22Rv1 (cell line): Measurements from ENCODE around the gene MAP6.

Experiments used
- ZFX ChIP-seq: fragments of 450-650 bp; IDR thresholded peaks from 2 replicates; pipeline ENCODE4 v1.6.1; 2017; ENCODE audit warnings: antibody characterized with exemption, borderline replicate concordance
- TF ChIP-seq, protein P1 (sequence below): fragments of 450-650 bp; IDR thresholded peaks from 2 replicates; pipeline ENCODE4 v1.5.1; 2017; ENCODE audit warnings: mild to moderate bottlenecking

DNA sequence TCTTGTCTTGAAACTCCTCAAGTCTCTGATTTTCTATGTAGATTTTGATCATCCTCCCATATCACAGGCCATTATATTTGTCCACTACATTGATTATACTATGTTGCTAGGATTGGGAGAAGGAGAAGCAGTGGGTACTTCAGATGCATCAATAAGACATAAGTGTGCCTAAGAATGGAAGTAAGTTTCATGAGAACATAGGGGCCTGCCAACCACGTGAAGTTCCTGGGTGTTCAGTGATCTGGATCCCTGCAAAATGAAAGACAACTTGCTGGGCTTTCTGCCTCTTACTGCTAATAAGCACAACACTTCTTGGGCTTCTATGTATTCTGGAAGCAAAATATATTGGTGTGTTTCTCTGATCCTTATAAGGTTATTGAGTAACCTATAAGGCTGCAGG lies 89.0 kb downstream of the MAP6 start:
- TF ChIP-seq, protein P1, sequence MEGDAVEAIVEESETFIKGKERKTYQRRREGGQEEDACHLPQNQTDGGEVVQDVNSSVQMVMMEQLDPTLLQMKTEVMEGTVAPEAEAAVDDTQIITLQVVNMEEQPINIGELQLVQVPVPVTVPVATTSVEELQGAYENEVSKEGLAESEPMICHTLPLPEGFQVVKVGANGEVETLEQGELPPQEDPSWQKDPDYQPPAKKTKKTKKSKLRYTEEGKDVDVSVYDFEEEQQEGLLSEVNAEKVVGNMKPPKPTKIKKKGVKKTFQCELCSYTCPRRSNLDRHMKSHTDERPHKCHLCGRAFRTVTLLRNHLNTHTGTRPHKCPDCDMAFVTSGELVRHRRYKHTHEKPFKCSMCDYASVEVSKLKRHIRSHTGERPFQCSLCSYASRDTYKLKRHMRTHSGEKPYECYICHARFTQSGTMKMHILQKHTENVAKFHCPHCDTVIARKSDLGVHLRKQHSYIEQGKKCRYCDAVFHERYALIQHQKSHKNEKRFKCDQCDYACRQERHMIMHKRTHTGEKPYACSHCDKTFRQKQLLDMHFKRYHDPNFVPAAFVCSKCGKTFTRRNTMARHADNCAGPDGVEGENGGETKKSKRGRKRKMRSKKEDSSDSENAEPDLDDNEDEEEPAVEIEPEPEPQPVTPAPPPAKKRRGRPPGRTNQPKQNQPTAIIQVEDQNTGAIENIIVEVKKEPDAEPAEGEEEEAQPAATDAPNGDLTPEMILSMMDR: no peak
- TF ChIP-seq ZFX: no peak
